ENCODE data around the gene GTF2H4.

GTF2H4 gene

DNA sequence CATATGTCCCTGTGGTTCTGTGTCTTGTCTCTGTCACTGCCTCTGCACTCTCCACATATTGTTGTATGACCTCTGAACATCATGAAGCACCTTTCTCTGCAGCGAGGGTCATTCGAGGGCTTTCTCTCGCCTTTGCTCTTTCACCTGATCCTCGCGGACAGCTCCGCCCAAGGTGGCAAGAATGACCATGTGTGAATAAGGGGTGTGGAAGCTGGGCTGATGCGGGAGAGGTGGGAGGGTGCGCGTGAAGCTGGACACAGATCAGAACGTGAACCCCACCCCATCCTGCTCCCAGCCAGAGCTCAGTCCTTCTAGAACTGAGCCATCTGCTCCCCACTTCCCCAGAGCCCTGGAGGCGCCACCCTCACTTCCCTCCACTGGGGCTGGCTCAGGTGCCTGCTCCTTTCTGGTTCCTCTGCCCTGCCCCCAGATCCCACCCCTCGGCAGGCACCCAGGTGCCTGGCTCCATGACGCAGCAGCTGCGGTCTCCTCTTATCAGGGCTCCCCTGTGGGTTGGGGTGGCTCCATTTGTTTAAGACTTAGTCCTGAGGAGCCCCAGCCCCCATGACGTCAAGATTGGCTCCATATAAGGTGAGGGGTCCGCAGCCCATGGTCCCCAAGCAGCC lies 32.5 kb downstream of the GTF2H4 start, which contains the start of gene MUCL3:
MUCL3 (plus strand) TSS at position 613 of the 626 bp plus-strand sequence. CDS start 27 bp downstream, outside the sequence.
- intact Hi-C loops (cut with DNase I), result no loop called here
- peak in 1 of 10 donors; percentile 68 for DNase-seq

DNA sequence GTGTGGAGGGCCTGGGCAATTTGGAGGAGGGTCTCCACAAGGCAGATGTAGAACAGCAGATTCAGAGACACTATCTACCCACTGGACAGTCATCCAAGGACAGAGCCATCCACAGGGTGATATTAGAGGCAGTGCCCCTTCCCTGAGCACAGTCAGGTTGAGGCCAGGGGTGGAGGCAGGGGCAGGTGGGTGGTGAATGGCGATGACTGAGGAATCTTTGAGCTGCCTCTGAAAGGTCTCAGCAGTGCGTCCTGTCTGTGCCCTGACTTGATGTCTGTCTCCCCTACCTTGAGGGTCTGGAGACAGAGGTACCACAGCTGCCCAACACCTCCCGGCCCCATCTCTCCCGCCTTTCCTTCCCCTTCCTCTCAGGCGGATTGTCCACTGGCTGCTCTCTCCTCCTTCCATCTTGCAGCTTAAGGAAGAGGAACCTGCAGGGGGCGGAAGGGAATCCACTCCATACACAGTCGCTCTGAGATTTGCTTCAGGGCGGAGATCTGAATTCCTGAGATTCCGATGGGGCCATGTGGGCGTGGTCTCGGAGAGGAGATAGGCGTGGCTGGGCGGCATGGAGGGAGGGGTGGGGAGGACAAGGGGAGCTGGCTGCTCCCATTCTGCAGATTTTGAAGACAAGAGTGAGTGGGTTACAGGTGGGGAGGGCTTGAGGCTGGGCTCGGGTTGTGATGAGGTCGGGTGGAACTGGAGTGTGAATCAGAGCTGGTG lies 34.5 kb downstream of the GTF2H4 start:
- DNase-seq, result peak in 1 of 10 donors; percentile 73
- intact Hi-C loops (cut with DNase I), result no loop called here

GRCh38 chr6:30944051-30944450 lies 36.0 kb downstream of the GTF2H4 start:
- intact Hi-C loops (cut with DNase I), result no loop called here
- no peak for DNase-seq

- intact Hi-C loops (cut with DNase I), result no loop called here
- no peak for DNase-seq
Measured at GRCh38 chr6:30945281-30945680, 37.3 kb downstream of the GTF2H4 start.

GRCh38 chr6:30947231-30947630 lies 39.2 kb downstream of the GTF2H4 start:
- intact Hi-C loops (cut with DNase I), result no loop called here
- no peak for DNase-seq

- no peak for DNase-seq
- intact Hi-C loops (cut with DNase I), result no loop called here
Measured at GRCh38 chr6:30948811-30949210, 40.8 kb downstream of the GTF2H4 start.

DNA sequence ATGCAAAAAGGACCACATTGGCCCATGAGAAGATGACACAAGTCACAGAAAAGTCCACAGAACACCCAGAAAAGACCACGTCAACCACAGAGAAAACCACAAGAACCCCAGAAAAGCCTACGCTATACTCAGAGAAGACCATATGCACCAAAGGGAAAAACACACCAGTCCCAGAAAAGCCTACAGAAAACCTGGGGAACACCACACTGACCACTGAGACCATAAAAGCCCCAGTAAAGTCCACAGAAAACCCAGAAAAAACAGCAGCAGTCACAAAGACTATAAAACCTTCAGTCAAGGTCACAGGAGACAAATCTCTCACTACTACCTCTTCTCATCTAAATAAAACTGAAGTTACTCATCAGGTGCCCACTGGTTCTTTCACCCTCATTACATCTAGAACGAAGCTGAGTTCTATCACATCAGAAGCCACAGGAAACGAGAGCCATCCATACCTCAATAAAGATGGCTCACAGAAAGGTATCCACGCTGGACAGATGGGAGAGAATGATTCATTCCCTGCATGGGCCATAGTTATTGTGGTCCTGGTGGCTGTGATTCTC lies 44.0 kb downstream of the GTF2H4 start:
- peak in 1 of 10 donors; percentile 6 for DNase-seq

GRCh38 chr6:30954631-30955366 lies 46.8 kb downstream of the GTF2H4 start:
- intact Hi-C loops (cut with DNase I), result no loop called here
- DNase-seq, result peak in 1 of 10 donors; percentile 28

More for the DNA sequence above, 44.0 kb downstream of the GTF2H4 start:
- intact Hi-C loops (cut with DNase I), result no loop called here

DNA sequence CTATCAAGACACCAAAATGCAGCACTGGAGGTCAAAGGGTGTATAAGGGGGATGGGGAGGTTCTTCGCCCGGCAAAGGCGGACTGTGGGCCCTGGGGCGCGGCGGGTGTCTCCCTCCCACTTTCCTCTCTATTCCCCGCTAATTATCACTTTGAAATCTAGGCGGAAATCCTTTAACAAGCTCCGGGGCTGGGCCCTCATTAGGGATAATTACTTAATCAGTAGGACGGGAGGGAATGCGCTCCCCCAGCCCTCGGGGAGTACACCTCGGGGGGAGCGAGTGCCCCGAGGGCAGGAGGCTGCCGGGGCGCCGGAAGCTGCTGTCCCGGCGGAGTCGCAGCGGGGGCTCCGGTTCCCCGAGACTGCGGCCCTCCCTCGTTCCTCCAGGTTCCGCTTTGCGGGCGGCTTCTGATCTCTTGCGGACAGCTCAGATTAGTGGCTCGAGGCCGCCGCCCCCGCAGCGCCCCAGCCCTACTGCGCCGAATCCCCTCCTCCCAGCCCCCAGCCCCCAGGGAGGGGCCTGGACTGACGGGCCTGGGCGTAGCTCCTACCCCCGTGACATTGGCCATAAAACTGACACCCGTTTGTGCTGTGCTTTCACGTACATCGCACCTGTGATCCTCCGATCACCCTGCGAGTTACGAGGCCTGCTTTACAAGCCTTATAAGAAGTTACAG lies 47.5 kb downstream of the GTF2H4 start:
- DNase-seq, result peak in 7 of 10 donors; percentile 17 to 85 (median 48)
- intact Hi-C loops (cut with DNase I), result no loop called here

DNA sequence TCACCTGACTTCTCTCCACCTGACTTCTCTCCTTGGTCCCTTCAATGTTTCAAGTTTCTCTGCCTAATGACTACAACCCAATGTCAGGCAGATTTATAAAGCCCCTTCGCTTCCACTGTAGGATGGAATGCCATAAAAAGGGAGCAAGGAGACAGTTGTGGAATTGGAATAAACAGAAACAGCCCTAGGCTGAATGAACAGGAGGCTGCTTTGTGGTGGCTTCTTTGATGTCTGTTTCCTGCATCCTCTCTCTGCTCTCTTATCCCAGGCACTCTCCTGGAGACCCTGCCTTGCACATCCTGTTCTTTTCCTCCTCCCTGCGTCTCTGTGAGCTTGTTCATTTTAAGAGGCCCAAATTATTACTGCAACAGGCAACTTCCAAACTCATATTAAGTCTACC lies 49.7 kb downstream of the GTF2H4 start:
- intact Hi-C loops (cut with DNase I), result no loop called here

DNA sequence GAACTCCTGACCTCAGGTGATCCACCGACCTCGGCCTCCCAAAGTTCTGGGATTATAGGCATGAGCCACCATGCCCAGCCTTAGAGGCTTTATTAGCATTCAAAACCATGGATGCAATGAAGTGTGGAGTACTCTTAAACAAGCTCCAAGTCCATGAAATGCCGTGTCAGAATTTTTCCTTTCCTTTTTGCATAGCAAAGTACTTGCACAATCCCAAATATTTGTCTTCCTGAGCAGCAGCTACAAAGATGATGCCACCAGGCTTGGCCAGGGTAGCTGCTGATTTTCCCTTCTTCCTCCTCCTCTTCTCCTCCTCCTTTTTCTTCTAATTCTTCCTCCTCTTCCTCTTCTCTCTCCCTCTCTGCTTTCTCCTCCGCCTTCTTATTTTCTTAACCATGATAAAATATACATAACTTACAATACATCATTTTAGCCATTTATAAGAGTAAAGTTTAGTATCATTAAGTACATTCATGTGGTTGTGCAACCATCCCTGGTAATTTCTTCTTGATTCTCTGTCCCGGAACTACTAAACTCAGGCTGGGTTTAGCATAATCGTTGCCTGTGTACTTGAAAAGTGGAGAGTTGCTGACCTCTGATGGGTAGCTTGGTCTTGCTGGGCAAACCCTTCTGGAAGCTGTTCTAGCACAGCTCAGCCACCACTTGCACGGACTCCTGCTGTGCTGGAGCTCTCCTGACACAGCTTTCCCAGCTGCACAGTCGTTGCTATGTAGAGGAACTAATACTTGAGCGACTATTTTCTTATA lies 53.1 kb downstream of the GTF2H4 start:
- no peak for DNase-seq
- intact Hi-C loops (cut with DNase I), result no loop called here

More for the DNA sequence above, 49.7 kb downstream of the GTF2H4 start:
- DNase-seq, result no peak

DNA sequence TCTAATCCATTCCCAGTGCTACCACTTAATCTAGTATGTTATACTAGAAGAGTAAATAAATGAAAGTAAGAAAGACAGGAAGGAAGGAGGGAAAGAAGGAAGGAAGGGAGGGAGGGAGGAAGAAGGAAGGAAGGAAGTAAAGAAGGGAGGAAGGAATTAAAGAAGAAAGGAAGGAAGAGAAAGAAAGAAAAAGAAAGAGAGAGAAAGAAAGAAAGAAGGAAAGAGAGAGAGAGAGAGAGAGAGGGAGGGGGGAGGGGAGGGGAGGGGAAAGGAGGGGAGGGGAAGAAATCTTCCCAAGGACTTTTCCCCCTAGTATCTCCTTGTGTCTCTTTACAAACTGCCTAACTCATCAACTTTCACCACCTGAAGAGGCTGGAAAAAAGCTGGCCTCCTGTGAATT lies 54.7 kb downstream of the GTF2H4 start:
- no peak for DNase-seq
- intact Hi-C loops (cut with DNase I), result no loop called here

DNA sequence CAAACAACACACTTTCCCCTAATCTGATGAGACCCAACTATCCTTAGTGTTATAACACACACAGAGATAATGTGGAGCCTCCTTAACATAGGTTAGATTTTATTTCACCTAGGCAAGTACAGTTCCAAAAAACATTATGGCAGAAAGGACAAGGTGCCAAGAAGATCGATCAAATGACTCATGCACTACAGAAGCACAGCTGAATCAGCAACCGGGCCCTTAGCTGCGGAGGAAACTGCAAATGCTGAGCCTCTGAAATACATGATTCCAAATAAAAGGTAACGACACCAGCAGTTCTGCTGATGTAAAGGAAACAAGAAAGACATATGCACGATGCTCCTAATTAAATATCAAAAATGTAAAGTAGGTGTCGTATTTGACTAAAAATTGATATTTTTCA lies 55.6 kb downstream of the GTF2H4 start:
- intact Hi-C loops (cut with DNase I), result no loop called here
- DNase-seq, result no peak
